Renal cortex interstitium (tissue), 11 donors: ENCODE results near the gene ENTPD5. TPM values are rescaled to one million over a fixed set of nuclear protein-coding genes. Genes with fewer than 3 reads are reported as not detected.
"Not testable (repeated sequence)": the region's sequence is repeated elsewhere in the genome, so short reads cannot be mapped to it uniquely, and the experiment has no call there.

ENCODE experiments used
- DNase-seq, 11 donors: peaks; one replicate each; pipeline ENCODE4 v3.0.0-alpha.2; 2013; ENCODE audit warnings: low read depth in 9 of 11, low spot score in 4 of 11; ENCODE audit errors: extremely low read depth in 1 of 11
- polyA plus RNA-seq, 3 donors: library from polyadenylated mRNA; unstranded; fragments of 120-200 nt; gene quantifications; one replicate each; pipeline ENCODE4 v1.2.1, GENCODE V29; 2013; ENCODE audit not compliant: insufficient read length in 3 of 3

The ENTPD5 gene
- polyA plus RNA-seq, 3 donors = 56.1 to 59.3 (median 59.1) TPM

- peak in 1 of 11 donors; percentile 28 for DNase-seq
Measured at GRCh38 chr14:74018174-74018585, 908 bp downstream of the ENTPD5 start.

GRCh38 chr14:74015963-74016362 lies 3.1 kb downstream of the ENTPD5 start:
- no peak for DNase-seq

- no peak for DNase-seq
Measured at GRCh38 chr14:74015176-74015575, 3.9 kb downstream of the ENTPD5 start.

- no peak for DNase-seq
Measured at GRCh38 chr14:74014299-74014698, 4.8 kb downstream of the ENTPD5 start.

- DNase-seq = no peak
Measured at GRCh38 chr14:74008843-74009499, 10.1 kb downstream of the ENTPD5 start.

DNA sequence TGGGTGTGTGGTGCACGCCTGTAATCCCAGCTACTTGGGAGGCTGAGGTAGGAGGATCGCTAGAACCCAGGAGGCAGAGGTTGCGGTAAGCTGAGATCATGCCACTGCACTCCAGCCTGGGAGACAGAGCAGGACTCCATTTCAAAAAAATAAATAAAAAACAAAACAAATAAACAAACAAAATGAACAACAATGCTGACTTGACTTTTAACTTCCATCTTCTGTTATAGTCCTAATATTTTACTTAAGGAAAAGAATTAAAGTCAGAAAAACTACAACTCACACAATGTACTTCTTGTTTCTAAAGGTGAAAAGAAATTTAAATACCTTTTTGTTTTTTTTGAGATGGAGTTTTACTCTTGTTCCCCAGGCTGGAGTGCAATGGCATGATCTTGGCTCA lies 13.4 kb downstream of the ENTPD5 start:
- DNase-seq = not testable (repeated sequence)

GRCh38 chr14:73998726-73999125 lies 20.4 kb downstream of the ENTPD5 start:
- DNase-seq = no peak

DNA sequence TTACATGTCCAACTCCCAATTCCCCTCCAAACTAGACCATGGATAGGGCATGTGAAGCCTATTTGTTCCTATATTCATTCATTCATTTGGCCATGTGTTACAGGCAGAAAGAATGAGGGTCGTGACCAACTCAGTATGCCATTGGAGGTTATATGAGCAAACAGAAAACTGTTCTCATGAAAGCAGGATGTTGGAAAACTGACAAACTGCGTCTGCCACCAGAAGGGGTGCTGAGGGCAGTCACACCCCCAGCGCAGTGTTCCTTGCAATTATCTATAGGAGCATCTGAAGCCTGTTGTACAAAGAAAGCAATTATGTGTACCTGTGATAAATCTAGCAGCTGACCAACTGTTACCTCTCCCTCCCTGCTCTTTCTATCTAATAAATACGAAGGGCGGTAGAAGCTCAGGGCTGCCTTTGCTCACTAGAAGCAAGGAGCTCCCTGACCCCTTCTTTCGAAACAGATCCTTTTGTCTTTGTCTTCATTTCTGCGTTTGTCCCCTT lies 21.1 kb downstream of the ENTPD5 start:
- no peak for DNase-seq

DNA sequence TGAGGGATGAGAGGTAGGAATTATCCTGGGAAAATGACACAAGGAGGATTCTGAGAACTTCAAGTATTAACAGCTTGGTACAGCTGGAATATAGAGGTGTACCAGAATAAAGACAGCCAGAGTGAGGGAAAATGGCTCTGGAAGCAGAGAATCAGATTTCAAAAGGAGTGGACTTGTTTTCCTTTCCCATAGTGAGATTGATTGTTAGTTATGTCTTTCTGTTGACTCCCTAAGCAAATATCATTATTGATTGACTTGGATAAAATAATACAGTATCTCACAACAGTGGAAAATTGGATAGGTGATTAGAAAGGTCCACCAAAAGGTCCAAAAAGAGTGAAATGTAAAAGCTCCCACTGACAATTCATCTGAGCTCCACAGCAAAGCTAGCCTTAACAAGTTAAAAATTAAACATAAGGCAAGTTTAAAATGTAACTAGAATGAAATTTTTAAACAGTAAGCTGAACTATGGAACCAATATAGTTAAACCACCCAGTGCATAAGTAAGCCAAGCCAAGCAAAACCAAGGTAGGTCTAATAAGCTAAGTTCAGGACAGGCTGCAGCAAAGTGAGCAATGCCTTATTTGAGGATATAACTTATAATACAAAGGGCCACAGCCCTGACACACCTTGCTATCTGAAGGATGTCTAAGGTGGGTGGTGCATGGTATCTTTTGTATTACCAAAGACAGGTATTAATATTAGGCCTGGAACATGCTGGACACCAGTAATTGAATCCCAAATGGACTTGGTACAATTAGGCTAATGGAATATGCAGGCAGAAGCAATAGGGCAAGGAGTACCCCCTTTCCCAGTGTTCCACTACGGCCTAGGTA lies 21.8 kb downstream of the ENTPD5 start:
- peak in 2 of 11 donors; percentile 12 to 62 for DNase-seq

GRCh38 chr14:73996731-73997107 lies 22.4 kb downstream of the ENTPD5 start:
- DNase-seq = no peak

- peak in 1 of 11 donors; percentile 31 for DNase-seq
Measured at GRCh38 chr14:73995977-73996378, 23.1 kb downstream of the ENTPD5 start.

- not testable (repeated sequence) for DNase-seq
Measured at GRCh38 chr14:73994926-73995325, 24.2 kb downstream of the ENTPD5 start.

DNA sequence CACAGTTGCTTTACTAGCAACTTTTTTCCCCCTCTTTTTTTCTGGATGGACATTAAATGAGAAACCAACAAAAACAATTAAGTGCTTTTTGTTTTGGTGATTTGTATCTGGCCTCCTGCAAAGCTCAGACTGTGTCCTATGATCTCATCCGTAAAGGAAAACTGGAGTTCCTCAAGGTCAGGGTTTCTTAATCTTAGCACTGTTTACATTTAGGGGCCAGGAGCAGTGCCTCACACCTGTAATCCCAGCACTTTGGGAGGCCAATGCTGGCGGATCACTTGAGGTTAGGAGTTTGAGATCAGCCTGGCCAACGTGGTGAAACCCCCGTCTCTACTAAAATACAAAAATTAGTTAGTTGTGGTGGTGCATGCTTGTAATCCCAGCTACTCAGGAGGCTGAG lies 28.0 kb downstream of the ENTPD5 start:
- no peak for DNase-seq

- not testable (repeated sequence) for DNase-seq
Measured at GRCh38 chr14:73988656-73989055, 30.4 kb downstream of the ENTPD5 start.

- DNase-seq = no peak
Measured at GRCh38 chr14:73988065-73988464, 31.0 kb downstream of the ENTPD5 start.

- DNase-seq = no peak
Measured at GRCh38 chr14:73977896-73978295, 41.2 kb downstream of the ENTPD5 start.

DNA sequence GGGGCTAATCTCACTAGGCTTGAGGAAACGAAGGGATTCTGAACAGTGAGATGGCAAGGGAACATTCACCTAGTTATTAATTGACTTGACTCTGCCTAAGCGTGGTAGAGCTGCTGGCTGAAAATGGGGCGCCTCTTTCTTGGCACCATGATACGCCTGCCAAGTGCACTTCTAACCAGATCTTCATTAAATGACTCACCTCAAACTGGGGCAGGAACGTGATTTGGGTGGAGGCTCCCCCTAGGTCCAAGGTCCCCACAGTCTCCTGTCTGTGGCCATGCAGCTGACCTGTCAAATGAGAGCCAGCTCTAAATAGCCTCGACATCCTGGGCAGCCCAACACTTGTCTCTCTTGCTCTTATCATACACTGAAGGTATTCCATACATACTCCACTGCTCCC lies 43.0 kb downstream of the ENTPD5 start:
- DNase-seq = no peak

GRCh38 chr14:73973497-73973896 lies 45.6 kb downstream of the ENTPD5 start:
- DNase-seq = no peak

- DNase-seq = no peak
Measured at GRCh38 chr14:73968885-73969284, 50.2 kb downstream of the ENTPD5 start.

GRCh38 chr14:73965216-73965615 lies 53.9 kb downstream of the ENTPD5 start:
- no peak for DNase-seq
